GM15510 (cell line): ENCODE results near the gene ASB4.

Source experiments
- POLR2A ChIP-seq: IDR thresholded peaks from 3 replicates; pipeline ENCODE4 v1.6.1; 2011; ENCODE audit warnings: borderline replicate concordance; ENCODE audit not compliant: insufficient read length; ENCODE audit errors: extremely low read depth

Gene ASB4

DNA sequence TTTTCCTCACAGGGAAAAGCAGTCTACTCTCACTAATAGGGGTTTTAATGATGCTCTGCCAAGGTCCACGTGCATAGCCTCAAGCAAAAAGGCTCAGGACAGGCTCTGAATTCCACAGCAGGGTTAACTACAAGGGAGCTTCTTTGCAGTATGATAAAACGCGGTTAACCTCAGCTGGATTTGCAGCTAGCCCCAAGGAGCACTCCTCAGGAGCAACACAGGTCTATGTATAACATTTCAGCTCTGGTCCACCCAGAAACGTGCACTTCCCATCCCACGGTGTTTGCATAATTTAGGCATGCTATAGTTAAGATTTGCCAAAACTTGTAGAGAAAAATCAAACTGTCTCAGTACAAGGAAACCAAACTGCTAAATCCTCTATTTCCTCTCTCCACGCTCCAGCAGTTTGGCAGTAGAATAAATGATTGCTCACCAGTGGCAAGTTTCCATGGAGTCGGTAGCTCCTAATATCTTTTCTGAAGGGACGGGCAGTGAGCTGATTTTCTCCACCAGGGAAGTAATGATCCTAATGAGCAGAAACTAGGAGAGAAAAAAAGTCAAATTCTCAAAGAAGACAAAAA is 13.1 kb upstream of the ASB4 start:
- TF ChIP-seq POLR2A = no peak

DNA sequence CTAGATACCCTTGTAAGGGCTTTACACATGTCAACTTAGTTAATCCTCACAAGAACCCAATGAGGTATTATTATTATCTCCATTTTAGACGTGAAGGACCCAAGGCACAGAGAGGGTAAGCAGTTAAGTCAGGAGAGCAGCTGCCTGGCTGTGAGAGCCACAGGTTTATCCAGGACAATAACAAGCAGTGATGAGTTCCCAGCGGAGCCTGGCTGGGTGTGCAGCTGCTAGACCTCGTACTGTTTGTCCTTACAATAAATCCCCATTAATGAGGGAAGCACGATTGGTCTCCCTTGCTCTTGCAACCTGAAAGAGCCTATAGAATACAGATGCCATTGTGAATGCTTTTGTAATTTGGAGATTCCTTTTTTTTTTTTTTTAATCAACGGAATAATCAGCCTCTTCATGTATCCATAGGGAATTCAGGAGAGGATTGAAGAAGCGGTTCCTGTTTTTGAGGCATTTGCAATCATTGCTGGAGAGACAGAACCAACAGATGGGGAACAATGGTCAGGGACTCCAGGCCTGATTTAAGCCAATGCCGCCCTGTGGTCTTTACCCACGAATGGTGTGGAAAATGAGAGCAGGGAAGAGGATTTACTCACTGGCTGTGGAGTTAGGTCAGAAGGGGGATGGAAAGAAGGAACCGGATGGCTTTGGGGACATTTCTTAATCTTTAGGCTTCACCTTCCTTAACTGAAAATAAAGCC is 12.3 kb upstream of the ASB4 start:
- TF ChIP-seq POLR2A = no peak

DNA sequence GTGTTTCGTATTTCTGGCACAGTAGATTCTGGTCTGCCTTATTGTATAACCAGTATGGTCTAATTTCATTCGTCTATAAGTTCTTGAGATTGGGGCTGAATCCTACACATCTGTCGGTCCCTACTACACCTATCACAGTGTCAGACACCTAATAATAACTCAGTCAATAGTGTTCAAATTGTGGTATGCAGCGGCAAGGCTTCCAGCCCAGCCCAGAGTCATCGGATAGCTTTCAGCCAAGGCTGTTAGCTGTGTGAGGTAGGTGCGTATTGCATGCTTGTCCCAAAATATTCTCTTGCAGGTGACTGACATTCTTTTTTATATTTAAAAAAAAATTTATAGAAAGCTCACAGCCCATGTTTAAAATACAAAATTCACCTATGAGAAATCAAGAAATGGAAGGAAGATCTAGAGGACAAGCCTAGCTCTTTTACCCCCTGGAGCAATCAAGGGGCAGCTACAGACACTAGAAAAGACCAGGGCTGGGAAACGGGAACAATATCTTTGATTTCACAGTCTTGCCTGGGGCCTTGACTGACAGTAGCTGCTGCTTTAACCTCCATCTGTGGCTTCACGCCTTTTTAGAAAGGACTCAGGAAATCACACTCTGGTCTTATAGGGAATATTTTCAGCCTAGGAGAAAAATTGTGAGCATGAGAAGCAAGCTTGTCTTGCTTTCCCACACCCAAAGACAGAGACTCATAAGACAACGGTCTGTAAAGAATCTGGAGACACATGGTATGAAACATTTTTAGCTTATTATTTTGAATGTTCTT is 9.5 kb upstream of the ASB4 start:
- TF ChIP-seq POLR2A = no peak

DNA sequence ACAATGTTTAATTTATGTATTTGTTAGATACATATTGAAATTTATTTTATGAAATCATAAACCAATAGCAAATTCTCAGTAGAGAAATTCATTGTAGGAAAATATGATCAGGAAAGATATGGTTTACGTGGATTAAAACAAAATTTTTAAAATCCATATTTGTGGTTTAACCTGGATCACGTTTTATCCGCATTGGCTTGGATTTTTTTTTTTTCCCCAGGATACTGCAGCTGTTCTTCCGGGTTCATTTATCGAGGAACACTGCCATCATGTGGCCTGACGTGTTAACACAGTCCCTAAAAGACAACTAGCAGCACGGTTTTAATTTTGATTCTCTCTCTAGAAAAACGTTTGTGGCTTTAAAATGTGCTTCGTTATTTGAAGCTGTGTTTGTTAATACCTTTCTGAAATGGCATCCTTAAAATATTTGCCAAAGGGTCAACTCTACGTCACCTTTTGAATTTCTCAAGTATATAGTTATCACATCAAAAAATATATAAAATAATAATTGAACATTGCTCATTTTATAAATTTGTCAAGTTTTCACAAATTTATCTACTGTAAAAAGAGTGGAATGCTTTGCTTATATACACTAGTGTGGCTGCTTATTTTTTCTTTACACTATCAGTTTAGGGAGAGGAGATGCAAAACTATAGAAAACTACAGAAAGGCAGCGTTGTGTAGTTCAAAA is 8.7 kb upstream of the ASB4 start:
- no peak for TF ChIP-seq POLR2A

DNA sequence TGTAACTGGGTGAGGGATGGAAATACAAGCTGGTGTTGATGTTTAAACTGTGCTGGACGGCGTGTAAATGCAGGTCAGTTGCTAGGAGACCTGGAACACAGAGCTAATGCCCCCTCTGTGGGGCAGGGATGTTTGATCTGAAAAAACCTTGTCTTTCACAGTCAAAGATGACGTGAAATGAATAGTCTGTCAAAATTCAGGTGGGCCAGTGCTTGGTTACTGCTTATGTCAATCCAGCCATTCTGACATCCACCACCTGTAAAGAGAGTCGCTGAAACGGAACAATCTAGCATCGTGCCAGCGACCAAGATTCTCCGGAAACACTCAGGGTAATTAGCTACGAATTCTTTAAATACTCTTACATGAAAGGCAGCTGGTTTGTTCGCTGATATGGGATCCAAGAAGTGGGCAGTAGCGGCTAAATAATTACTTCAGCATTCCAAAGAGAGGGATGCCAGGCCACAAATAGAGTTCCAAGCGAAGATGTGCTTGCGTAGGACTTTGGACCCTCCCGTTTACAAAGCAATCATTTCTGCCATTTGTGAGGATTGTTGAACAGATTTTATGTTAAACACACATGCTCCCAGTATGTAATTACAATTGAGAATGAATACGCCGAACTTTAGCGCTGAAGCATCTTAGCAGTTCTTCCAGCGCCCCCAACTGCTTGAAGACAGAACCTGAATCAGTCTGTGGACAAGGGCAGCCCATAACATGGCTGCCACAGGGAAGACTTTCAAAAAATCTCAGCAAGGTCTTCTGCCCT is 7.3 kb upstream of the ASB4 start:
- no peak for TF ChIP-seq POLR2A

DNA sequence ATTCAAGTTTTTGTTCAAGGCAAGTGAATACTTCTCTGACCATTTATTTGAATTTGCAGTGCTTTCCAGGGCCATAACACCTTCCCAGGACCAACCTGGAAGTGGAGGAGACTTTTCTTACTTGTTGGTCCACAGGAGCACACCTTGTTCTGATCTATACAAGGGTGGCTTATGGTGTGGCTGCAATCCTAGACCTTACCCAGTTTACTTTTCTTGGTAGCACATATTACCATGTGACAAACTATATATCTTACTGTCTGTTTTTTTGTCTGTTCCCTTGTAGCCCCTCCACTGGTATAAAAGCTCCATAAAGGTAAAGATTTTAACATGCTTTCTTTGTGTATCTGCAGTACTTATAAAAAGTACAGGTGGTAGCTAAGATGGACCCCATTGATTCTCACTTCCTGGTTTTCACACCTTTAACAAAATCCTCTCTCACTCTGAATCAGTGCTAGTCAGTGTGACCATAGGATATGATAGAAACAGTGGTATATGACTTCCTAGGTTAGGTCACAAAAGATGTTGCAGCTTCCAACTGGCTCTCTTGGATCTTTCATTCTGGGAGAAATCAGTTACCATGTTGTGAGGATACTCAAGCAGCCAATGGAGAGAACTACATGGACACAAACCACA is 5.6 kb upstream of the ASB4 start:
- TF ChIP-seq POLR2A = no peak

DNA sequence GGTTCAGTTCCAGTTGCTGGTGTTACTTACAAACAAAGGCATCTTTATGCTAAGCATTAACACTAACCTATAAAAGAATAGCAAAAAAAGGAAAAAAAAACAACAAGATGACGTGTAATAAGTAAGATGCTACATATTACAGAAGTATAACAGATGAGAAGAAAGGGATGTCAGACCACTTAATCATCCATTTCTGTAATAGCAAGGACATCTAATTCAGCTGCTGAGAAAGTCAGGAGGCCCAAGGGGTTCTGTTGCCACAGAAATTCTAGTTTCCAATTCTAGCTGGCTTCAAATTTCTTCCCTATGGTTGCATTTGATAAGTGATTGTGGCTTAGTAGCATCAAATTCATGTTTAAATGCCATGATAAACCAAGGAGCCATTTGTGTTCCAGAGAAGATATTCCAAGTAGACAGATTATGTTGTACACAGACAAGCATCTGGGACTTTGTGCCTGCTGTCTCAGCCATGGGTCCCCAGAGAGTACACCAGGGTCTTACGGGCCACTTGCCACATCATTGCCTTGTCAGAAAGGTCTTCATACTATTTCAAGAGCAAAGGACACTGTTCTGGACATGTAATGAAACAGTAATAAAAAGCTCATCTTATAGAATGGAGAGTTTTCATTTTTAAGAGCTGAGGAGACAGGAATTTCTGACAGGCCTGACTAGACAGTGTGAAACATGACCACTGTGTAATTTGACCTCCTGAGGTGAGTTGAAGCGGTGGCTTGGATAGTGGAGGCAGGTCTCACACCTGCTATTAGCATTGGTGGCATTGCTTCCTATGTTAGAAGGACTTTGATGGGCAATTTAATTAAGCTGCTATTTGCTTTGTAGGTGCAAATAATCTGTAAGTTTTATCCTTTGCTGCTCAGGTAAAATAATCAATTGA is 4.2 kb upstream of the ASB4 start:
- no peak for TF ChIP-seq POLR2A

DNA sequence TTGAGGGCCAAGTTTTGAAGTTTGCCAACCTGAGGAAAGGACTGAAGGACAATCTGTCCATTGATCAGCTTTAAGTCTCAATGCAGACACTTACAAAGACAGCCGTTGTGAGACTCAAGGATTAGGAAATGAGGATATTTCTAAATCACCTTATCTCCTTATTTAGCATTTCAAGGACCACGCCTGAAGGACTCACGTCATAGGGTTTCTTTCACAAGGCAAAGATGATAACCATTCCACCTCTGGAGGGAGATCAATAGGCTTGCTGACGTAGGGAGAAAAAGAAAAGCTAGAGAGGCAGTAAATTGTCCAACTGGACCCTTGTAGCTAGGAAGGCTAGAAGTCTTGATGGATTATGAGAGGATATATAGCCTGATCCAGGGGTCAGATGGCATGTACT is 3.3 kb upstream of the ASB4 start:
- TF ChIP-seq POLR2A = no peak

DNA sequence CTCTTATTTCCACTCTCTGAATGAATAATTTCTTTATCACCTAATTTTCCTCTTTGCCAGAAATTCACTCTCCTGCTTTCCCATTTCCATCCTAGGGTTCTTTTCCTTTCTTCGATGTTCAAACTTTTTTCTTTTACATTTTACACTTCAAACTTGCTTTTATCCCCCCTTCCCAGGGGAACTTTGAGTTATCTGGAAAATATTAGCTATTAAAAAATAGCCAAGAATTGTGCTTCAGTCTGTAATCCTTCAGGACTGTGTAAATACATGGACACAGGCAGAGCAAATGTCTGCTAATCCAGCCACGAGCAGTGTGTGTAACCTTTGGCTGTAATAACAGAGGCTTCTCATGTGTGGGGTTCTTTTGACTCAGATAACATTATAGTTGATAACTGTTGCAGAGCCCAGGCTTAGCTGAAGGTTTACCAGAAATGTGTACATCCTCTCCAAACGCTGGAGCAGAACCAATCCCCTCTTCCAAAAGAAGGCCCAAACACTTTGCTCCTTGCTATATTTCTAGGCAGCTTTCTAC is 4.6 kb downstream of the ASB4 start:
- no peak for TF ChIP-seq POLR2A

DNA sequence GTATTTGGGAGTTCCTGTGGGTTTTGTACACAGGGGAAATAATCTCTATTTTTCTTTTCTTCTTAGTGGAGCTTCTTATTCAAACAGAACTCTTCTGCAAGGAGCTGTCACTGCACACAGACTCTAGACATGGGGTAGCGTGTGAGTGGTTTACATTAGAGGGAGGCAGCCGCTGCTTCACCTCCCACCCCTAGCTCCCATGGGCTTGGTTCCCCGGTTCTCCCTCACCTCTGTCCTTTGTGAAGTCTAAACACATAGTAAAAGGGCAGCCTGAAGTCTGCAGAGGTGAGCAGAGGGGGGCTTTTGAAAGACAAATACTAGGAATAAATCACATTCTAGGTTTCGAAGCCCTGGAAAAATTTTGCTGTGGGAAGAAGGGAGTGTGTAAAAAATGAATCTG is 5.5 kb downstream of the ASB4 start:
- no peak for TF ChIP-seq POLR2A

DNA sequence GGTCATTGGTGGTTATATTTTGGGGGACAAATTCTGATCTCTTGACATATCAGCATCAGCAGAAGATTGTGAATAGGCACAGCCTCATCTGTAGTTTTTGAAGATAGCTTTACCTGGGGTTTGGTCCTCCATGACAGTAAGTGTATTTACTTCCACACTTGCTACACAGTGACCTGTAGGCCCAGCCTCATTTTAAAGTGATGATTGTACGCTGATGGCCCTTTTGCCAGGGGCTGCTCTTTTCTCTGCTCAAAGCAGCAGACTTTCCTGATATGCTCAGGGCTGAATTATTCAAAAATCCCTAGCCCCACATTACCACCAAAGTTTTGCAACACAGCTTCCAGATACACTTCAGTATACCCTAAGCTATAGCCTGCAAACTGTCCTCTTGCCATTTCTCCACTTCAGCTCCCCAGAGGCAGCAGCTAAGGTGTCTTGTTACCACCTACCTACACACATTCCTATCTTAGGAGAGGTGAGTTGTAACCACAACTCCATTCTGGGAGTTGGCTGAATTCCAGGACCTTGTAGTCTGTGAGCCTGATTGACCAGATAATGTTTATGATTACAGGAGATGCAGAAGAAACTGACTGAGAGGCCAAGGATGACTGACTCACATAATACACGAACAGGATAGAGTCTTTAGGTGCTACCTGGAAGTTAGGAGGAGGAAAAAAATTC is 6.0 kb downstream of the ASB4 start:
- no peak for TF ChIP-seq POLR2A

DNA sequence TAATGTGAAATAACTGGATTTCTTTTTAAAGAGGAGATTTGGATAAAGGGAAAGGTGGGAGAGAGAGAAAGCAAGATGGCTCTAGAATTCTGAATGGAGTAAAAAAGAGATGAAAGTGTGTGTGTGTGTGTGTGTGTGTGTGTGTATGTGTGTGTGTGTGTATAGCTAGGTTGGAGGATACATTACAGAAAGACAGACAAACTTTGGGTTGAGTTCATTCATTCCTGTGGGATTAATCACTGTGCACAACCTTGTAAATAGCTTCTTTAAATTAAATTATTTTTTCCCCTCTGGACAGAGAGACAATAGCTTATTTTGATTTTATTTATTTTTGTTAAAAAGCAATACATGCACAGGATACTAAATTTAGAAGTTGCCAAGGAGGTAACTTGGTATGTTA is 7.5 kb downstream of the ASB4 start:
- no peak for TF ChIP-seq POLR2A
